ENCODE measurements around the gene ATP1B2.
"Not testable (repeated sequence)": the region's sequence is repeated elsewhere in the genome, so short reads cannot be mapped to it uniquely, and the experiment has no call there.

The ATP1B2 gene, protein sequence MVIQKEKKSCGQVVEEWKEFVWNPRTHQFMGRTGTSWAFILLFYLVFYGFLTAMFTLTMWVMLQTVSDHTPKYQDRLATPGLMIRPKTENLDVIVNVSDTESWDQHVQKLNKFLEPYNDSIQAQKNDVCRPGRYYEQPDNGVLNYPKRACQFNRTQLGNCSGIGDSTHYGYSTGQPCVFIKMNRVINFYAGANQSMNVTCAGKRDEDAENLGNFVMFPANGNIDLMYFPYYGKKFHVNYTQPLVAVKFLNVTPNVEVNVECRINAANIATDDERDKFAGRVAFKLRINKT

DNA sequence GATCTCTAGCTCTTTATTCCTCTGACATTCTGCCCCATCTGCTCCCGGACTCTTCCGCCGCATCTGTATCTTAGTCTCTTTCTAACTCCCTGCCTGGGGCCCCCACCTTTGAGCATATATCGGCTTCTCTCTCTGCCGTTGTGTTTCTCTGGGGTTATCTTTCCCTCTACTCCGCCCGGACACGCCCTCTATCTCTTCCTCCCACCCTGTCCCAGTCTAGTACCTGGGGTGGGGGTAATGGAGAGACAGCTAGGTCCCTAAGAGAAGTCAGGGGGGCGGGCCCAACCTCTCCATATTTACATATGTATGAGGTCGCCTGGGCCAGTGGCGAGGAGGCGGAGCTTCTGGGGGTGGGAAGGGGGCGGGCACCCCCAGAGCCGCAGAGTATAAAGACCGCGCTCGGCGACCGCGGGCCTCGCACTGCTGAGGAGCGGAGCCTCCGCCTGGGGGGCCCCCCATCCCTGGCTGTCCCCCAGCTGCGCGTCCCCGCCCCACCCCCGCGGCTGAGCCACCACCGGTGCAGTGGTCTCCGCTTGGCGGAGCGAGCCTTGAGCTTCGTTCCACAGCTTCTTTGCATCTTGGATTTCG, at the start of gene ATP1B2:
TSS of gene ATP1B2 (plus strand) at position 418 of the 588 bp plus-strand sequence. CDS start 593 bp downstream, outside the sequence.
- in situ Hi-C loops (cut with MboI; ENCODE audit: low sequenced_read_pairs), result no loop called here

DNA sequence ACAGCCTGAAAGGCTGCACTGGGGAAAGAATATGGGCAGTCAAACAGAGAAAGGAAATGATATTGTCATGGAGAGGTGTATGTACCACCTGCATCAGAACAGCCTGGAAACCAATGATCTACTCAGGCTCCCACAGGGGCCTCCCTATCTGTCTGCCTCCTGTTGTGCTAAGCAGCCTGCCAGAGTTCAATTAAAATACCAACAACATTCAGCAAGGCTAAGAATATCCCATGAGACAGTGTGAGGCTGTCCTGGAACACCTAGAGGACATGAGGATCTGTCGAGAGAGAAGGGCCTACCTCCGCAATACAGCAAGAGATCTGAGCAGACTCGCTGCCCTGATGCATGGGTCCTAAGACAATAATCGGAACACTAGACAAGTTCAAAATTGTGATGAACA, 44.4 kb upstream of the ATP1B2 start:
- in situ Hi-C loops (cut with MboI; ENCODE audit: low sequenced_read_pairs), result no loop called here

DNA sequence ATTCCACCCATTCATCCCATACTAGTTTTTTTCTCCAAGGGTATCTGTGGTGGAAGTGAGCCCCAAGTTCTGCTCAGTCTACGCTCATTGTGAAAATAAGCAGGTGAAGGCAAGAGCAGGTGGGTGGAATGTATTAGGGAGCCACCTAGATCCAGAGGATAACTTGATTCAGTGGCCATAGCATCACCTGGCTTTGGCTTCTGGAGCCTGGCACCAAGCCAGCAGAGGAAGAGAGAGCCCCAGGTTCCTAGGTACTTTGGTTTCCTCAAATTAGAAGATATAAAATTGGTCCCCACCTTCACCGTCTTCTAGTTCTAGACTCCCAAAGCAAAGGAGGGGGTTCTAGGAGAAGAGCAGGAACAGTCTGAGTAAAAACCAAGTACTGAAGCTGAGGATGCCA, 40.1 kb upstream of the ATP1B2 start:
- in situ Hi-C loops (cut with MboI; ENCODE audit: low sequenced_read_pairs), result no loop called here

DNA sequence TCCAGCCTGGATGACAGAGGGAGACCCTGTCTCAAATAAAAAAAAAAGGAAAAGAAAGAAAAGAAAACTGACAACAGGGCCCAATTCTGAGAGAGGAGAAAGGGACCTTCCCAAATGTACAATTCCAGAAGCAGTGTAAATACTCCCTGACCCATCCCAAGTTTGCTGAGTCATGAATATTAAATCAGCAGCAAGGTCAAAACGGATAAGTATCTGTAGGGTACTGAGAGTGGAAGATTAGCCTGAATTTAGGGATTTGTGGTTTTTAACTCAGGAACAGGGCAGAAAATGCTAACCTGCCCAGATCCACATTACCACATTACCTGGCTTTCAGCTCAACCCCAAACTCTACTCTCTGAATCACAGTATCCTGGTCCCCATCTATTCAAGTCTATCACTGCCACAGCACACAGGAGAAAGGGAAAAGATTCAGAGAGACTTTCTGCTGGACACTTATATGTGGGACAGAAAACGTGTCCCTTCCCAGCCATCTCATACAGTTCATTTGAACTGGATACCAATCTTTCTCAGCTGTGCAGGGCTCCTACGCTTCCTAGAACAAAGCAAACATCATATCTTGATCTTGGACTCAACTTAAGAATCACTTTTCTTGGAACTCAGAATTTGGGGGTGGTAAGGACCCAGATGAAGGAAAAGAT, 39.0 kb upstream of the ATP1B2 start:
- in situ Hi-C loops (cut with MboI; ENCODE audit: low sequenced_read_pairs), result no loop called here

DNA sequence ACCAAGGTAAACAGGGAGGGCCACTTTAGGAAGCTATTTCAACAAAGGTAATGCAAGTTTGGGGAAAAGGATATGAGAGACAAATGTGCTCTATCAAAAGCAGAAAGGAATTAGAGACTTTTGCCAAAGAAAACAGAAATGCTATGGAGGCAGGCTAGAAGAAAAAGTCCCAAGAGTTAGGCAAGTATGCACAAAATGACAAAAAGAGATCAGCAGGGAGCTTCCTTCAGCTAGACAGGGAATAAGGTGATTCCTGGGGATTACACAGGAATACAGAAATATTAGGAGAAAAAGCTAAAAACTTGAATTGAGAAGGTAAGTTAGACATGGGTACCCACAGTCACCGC, 38.5 kb upstream of the ATP1B2 start:
- in situ Hi-C loops (cut with MboI; ENCODE audit: low sequenced_read_pairs), result no loop called here

DNA sequence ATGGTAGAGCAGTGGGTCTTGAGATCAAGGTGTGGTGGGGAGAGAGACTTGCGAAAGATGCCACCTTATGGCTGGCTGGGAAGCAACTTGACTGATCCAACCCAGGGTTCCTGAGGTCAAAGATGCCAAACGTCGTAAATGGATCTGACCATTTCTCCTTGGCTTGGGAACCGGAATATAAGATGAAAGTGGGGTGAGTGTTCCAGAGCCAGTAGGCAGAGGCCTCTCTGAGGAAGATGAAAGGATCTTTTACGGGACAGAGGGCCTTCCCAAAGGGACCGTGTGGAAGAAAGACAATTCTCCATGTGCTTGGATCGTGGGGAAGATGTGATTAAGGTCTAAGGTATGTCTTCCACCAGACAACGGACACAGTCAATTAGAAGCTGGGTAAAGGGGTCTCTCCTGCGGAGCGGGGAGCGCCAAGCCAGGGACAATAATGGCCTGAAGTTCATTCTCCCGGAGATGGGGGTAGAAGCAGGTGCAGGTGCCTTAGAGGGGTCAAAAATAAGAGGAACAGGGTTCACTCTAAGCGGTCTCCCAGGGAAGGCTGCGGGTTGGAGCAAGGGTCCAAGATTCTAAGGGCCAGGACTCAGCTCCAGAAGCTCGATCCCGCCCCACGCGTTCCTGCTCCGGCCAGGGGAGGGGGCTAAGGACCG, 36.8 kb upstream of the ATP1B2 start:
- in situ Hi-C loops (cut with MboI; ENCODE audit: low sequenced_read_pairs), result no loop called here

DNA sequence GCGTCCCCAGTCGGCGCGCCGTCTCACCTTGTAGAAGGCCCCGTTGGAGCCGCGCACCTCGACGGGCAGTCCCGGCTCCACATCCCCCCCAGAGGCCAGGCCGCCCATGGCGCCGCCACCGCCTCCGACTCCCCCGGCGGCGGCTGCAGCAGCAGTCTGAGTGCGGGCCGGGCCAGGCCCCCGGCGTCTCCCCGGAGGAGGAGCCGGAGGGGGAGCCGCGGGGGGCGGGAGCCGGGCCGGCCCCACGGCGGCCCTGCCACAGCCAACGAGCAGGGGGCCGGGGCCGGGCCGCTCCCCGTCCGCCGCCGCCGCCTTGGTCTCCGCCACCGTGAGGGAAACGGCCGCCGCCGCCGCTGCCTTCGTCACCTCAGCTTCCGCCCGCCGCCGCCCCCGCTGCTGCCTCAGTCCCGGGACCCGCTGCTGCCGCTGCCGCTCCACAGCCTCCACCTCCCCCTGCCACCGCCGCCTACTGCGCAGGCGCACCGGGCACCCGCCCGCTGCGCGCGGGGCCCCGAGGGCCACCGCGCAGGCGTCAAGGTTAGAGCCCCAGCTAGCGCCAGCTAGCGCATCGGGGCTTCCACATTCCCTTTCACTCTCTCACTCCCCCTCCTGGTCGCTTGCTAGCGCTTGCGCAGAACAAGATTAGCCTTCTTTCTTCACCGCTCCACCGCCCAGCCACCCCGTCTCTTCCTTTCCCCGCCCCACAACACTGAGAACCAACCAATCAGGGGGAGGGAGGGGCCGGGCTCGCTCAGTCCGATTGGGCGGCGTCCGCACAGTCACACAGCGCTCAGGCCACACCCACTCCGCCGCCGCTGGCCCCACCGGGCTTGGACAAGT, 36.1 kb upstream of the ATP1B2 start, which contains the start of gene FXR2:
TSS of gene FXR2 (minus strand) at position 473 of the 840 bp plus-strand sequence. CDS start at position 108, 365 bp downstream.
- in situ Hi-C loops (cut with MboI; ENCODE audit: low sequenced_read_pairs), result no loop called here

DNA sequence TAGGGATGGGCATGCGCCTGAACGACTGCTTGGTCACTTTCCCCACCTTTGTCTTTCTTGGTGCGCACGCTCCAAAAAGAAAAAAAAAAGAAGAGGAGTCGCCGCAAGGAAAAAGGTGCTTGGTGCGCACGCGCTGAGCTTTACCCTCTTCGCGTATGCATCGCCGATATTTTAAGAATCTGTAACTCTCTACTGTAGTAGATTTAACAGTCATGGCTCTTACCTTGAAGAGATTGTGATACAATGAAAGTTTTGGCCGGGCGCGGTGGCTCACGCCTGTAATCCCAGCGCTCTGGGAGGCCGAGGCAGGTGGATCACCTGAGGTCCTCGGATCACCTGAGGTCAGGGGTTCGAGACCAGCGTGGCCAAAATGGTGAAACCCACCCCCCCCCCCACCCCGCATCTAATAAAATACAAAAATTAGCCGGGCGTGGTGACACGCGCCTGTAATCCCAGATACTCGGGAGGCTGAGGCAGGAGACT, 35.4 kb upstream of the ATP1B2 start:
- in situ Hi-C loops (cut with MboI; ENCODE audit: low sequenced_read_pairs), result no loop called here

DNA sequence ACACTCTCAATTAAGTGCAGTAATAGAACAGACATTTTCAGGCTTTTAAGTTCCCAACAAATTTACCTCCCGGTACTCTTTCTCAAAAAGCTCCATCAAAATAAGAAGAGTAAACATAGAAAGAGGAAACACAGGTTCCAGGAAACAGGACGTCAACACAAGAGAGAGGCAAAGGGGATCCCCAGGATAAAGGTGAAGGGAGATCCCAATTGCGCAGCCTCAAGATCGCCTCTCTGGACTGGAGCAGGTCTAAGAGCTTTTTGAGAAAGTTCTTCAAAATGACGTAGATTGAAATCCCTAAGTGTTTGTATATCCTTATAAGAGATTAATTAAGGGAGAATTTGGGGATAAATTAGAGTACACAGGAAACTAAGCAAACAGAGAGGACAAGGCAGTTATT, 32.1 kb upstream of the ATP1B2 start:
- in situ Hi-C loops (cut with MboI; ENCODE audit: low sequenced_read_pairs), result no loop called here

DNA sequence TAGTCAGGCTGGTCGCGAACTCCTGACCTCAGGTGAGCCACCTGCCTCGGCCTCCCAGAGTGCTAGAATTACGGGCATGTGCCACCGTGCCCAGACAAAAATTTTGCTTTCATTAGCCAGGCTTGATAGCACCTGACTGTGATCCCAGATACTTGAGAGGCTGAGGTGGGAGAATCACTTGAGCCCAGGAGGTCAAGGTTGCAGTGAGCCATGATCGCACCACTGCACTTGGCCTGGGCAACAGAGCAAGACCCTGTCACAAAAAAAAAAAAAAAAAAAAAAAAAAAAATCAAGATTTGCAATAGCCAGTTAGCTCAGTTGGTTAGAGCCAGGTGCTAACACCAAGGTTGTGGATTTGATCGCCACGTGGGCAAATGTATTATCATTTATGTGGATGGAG, 29.9 kb upstream of the ATP1B2 start:
- in situ Hi-C loops (cut with MboI; ENCODE audit: low sequenced_read_pairs), result no loop called here

DNA sequence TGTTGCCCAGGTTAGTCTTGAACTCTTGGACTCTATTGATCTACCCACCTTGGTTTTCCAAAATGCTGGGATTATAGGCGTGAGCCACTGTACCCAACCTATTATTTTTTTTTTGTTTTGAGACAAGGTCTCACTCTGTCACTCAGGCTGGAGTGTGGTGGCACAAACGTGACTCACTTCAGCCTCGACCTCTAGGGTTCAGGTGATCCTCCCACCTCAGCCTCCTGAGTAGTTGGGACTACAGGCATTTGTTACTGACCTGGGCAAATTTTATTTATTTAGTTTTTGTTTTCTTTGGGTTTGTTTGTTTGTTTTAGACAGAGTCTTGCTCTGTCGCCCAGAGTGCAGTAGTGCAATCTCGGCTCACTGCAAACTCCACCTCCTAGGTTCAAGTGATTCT, 27.1 kb upstream of the ATP1B2 start:
- in situ Hi-C loops (cut with MboI; ENCODE audit: low sequenced_read_pairs), result no loop called here

DNA sequence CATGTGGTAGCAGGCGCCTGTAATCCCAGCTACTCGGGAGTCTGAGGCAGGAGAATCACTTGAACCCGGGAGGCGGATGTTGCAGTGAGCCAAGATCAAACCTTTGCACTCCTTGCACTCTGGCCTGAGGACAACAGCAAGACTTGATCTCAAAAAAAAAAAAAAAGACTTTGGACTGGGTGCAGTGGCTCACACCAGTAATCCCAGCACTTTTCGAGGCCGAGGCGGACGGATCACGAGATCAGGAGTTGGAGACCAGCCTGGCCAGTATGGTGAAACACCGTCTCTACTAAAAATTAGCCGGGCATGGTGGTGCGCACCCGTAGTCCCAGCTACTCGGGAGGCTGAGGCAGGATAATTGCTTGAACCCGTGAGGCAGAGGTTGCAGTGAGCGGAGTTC, 25.0 kb upstream of the ATP1B2 start:
- in situ Hi-C loops (cut with MboI; ENCODE audit: low sequenced_read_pairs), result not testable (repeated sequence)

DNA sequence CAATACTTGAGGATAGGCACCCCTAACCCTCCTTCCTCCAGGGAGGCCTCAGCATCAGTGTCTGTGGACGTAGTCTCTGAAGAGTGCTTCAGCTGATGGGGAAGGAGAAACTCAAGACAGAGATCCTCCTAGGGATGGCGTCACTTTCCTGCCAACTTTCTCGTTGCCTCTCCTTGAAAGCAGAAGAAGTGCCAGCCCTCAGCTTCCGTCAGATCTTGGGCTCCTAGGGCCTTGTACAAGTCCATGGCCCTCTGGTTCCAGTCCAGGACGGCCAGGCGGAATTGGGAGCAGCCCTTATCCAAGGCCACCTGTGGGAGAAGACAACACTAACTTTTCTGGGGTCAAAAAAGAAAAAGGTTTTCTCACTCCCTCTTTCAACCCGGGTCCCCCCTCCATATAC, 24.4 kb upstream of the ATP1B2 start:
- in situ Hi-C loops (cut with MboI; ENCODE audit: low sequenced_read_pairs), result no loop called here

DNA sequence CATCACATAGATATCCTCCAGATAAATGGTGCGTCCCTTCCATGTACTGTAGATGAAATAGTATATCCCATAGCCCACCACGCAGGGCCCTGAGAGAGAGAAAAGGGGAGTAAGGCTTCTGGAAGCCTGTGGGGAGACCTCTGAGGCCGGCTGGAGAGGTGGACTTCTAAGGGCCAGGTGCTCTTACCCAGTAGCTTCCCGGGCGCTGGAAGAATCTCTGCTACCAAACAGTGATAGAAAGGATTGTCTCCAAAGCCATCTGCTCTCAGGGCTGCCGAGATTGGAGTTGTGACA, 23.8 kb upstream of the ATP1B2 start:
- in situ Hi-C loops (cut with MboI; ENCODE audit: low sequenced_read_pairs), result no loop called here

DNA sequence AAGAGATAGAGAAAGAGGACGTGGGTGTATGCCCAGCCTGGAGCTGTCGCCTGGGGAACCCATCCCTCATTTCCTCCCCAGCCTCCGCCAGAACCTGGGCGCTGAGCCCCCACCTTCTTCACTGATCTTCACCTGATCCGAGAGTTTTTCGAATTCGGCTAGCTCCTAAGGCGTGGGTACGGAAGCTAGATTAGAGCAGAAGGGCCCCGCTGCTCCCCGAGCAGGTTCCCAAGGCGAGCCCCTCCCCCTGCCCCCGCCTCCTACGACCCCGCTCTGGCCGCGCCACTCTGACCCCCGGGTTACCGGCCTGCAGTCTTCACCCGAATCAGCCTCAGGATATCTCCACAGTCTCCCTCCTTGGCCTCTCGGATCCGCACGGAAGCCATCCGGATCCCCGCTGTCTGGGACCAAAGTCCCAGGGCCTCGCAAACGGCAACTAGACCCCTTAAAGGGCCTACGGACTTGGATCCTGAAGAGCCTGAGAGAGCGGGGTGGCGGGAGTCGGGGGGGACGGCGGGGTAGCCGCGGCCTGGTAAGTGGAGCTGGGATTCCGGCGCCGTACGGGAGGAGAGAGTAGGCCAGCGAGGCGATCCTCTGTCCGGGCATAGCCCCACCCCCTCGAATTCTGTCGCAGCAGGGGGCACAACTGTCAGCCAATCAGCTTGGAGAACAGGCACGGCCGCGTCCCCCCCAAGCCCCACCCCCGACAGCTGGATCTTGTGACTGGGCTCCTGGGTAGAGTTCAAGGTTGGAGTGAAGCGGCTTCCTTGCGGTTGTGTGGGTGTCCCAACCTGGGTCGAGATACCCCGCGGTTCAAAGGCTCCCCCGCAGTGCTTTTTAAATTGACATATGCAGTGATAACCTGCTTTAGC, 23.2 kb upstream of the ATP1B2 start, which contains the start of gene SAT2:
TSS of gene SAT2 (minus strand) at position 572 of the 872 bp plus-strand sequence. CDS start at position 386, 186 bp downstream.
- in situ Hi-C loops (cut with MboI; ENCODE audit: low sequenced_read_pairs), result no loop called here

DNA sequence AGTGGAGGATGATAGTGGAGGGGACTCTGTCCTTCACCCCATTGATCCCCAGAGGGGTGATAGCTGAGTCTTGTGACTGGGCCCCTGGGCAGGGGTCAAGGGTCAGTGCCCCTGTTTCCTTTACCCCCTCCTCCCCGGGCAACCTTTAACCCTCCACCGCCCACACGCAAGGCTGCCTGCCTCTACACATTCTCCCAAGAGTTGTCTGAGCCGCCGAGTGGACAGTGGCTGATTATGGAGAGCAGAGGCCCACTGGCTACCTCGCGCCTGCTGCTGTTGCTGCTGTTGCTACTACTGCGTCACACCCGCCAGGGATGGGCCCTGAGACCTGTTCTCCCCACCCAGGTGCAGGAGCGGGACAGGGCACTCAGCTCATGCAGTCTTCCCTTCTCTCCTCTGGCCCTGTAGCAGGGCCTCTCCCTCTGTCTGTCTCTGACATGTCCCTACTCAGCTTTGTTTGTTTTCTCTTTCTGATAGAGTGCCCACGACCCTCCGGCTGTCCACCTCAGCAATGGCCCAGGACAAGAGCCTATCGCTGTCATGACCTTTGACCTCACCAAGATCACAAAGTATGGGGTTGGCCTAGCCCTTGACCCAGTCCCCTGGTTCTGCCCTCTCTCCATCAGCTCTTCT, 20.7 kb upstream of the ATP1B2 start, which contains the start of gene SHBG:
TSS of gene SHBG (plus strand) at position 197 of the 633 bp plus-strand sequence. CDS start at position 235, 38 bp downstream.
- in situ Hi-C loops (cut with MboI; ENCODE audit: low sequenced_read_pairs), result no loop called here

DNA sequence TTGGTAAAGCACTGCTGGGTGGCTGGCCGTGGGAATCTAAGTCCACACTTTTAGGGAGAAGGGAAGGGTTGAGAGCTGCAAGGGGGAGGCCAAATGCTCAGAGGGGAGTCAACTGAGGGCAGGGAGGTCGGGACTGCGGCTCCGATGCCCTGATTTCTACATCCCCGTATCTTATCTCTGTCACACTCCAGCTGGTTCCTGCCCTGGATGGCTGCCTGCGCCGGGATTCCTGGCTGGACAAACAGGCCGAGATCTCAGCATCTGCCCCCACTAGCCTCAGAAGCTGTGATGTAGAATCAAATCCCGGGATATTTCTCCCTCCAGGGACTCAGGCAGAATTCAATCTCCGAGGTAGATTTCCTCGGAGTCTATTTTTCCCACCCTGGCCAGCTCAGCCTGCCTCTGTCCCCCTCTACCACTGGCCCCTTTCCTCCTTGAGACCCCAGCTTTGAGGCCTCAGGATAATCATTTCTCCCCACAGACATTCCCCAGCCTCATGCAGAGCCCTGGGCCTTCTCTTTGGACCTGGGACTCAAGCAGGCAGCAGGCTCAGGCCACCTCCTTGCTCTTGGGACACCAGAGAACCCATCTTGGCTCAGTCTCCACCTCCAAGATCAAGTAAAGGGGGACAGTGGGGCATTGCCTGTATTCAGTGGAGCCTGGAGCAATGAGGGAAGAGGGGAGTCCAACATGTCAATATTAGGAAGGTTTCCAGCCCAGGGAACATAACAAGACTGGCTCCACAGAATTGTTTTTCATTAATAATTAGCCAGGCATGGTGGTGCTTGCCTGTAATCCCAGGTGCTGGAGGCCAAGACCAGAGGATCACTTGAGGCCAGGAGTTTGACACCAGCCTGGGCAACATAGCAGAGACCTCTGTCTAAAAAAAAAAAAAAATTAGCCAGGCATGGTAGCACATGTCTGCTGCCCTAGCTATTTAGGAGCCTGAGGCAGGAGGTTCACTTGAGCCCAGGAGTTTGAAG, 19.0 kb upstream of the ATP1B2 start:
- in situ Hi-C loops (cut with MboI; ENCODE audit: low sequenced_read_pairs), result no loop called here

DNA sequence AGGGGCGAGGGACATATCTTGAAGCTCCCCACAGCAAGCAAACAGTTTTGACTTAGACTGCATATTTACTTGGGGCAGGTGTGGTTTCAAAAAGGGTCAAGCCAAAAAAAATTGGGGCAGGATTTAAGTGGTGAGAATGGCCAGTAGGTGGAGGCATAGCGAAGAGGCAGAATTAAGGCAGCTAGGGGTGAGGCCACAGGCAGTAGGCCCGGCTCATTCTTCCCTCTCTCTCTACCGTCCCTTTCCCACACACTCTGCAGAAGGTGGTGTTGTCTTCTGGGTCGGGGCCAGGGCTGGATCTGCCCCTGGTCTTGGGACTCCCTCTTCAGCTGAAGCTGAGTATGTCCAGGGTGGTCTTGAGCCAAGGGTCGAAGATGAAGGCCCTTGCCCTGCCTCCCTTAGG, 18.2 kb upstream of the ATP1B2 start:
- in situ Hi-C loops (cut with MboI; ENCODE audit: low sequenced_read_pairs), result no loop called here
